Body of pancreas (tissue), 4 donors: ENCODE measurements around the gene GH1. TPM values are rescaled to one million over a fixed set of nuclear protein-coding genes. Genes with fewer than 3 reads are reported as not detected.
"Not testable (repeated sequence)": the region's sequence is repeated elsewhere in the genome, so short reads cannot be mapped to it uniquely, and the experiment has no call there.

Source experiments
- ATAC-seq: fragments of 150-250 bp; one replicate; pipeline ENCODE4 v1.9.1; 2016
- DNase-seq, 4 donors: peaks; one replicate each; pipeline ENCODE4 v3.0.0-alpha.2; 2019
- H3K27ac ChIP-seq, 4 donors: fragments of 200-600 bp; sonication (generic); 1 replicate in 3 of 4; 2 replicates in 1 of 4; pipeline versions ENCODE4 v1.5.1 to v1.6.1; 2016 to 2019; ENCODE audit warnings: mild to moderate bottlenecking in 1 of 4, mixed read lengths in 1 of 4, moderate library complexity in 1 of 4
- H3K27me3 ChIP-seq, 2 donors: fragments of 200-600 bp; sonication (generic); one replicate each; pipeline ENCODE4 v1.6.0; 2016; ENCODE audit warnings: mild to moderate bottlenecking in 1 of 2
- H3K36me3 ChIP-seq, 2 donors: fragments of 200-600 bp; sonication (generic); replicated peaks in 1 of 2; 2 replicates each; pipeline ENCODE4 v1.5.1; 2016; ENCODE audit warnings: low read depth in 2 of 2; ENCODE audit not compliant: insufficient read depth in 1 of 2
- H3K4me1 ChIP-seq: fragments of 200-600 bp; sonication (generic); one replicate; pipeline ENCODE4 v1.6.0; 2016
- H3K4me3 ChIP-seq, 2 donors: fragments of 200-600 bp; sonication (generic); 1 replicate in 1 of 2; 2 replicates in 1 of 2; pipeline ENCODE4 v1.5.1; 2016 to 2019
- H3K9me3 ChIP-seq, 3 donors: fragments of 200-600 bp; sonication (generic); 1 replicate in 2 of 3; 2 replicates in 1 of 3; pipeline ENCODE4 v1.5.1; 2016
- CTCF ChIP-seq, 7 experiments: fragments of 450-650 bp in 4 of 7; fragments of 200-600 bp in 3 of 7; sonication (generic) in 3 of 7; IDR thresholded peaks; one replicate each; pipeline ENCODE4 v1.5.1; 2016 to 2019; ENCODE audit warnings: antibody characterized with exemption in 7 of 7
- POLR2A ChIP-seq, 3 donors: fragments of 450-650 bp; IDR thresholded peaks; one replicate each; pipeline ENCODE4 v1.6.1; 2016; ENCODE audit warnings: antibody characterized with exemption in 3 of 3, mild to moderate bottlenecking in 2 of 3
- WGBS, 2 donors: methylation state at CpG; one replicate each; pipeline ENCODE4 v1.1.5; 2017; 5-methylcytosine and 5-hydroxymethylcytosine counted together
- intact Hi-C: fragments of 100-400 bp; cut with DNase I; formaldehyde crosslinking; loops from one replicate; pipeline ENCODE4 v1.15.1; 2023
- total RNA-seq, 2 donors: library from RNA; depleted of rRNA; stranded (reverse); fragments of >200 nt; gene quantifications; one replicate each; pipeline ENCODE4 v1.1.0, GENCODE V29; 2016

GH1 gene
- total RNA-seq, 2 donors from 2014 or later, result not detected

GRCh38 chr17:63928172-63928666, 9.6 kb upstream of the GH1 start:
- Histone ChIP-seq H3K4me1 (no peaks in the 10 kb centered on the region), H3K36me3 (no peaks in the 10 kb centered on the region), H3K4me3 (no peak overlapping the region), H3K27ac (no peak overlapping the region), H3K27me3 (no peaks in the 10 kb centered on the region), H3K9me3 (no peaks in the 10 kb centered on the region)
- 87 to 100% methylated on average over 2 to 10 of the region's 10 CpGs for WGBS, 2 donors
- no peak for ATAC-seq
- intact Hi-C loops, result loop anchor here (10.0 kb wide), 1 partner anchor 357 kb away; no protein-coding TSS in a partner anchor
- no peak for TF ChIP-seq CTCF (IDR thresholded peaks at IDR 0.05)
- TF ChIP-seq POLR2A (IDR thresholded peaks at IDR 0.05), result no peak
- no peak for DNase-seq

- TF ChIP-seq POLR2A (IDR thresholded peaks at IDR 0.05) (no peak), CTCF (IDR thresholded peaks at IDR 0.05) (no peak)
- Histone ChIP-seq H3K36me3 (no peaks in the 10 kb centered on the region), H3K27me3 (no peaks in the 10 kb centered on the region), H3K9me3 (no peaks in the 10 kb centered on the region), H3K27ac (no peak overlapping the region), H3K4me3 (no peak overlapping the region), H3K4me1 (no peaks in the 10 kb centered on the region)
- no peak for DNase-seq
- ATAC-seq, result no peak
- 58 to 60% methylated on average over 6 to 8 of the region's 8 CpGs for WGBS, 2 donors
- intact Hi-C loops, result loop anchor here (10.0 kb wide), 1 partner anchor 357 kb away; no protein-coding TSS in a partner anchor
Observed at GRCh38 chr17:63927464-63928171, 9.0 kb upstream of the GH1 start.

- Histone ChIP-seq H3K9me3 (no peaks in the 10 kb centered on the region), H3K27ac (no peak overlapping the region), H3K36me3 (no peaks in the 10 kb centered on the region), H3K27me3 (no peaks in the 10 kb centered on the region), H3K4me1 (no peaks in the 10 kb centered on the region), H3K4me3 (no peak overlapping the region)
- no peak for ATAC-seq
- 91% methylated on average over 2 of the region's 2 CpGs for WGBS, 2 donors
- intact Hi-C loops, result loop anchor here (10.0 kb wide), 1 partner anchor 359 kb away; no protein-coding TSS in a partner anchor
- no peak for DNase-seq
- TF ChIP-seq POLR2A (IDR thresholded peaks at IDR 0.05) (no peak), CTCF (IDR thresholded peaks at IDR 0.05) (no peak)
Observed at GRCh38 chr17:63926164-63926563, 7.5 kb upstream of the GH1 start.

GRCh38 chr17:63925615-63926014, 7.0 kb upstream of the GH1 start:
- intact Hi-C loops, result loop anchor here (10.0 kb wide), 1 partner anchor 359 kb away; no protein-coding TSS in a partner anchor
- H3K4me3 ChIP-seq, result no peak overlapping the region
- WGBS, 2 donors, result 59 to 77% methylated on average over 5 of the region's 5 CpGs
- H3K36me3 ChIP-seq, result no peaks in the 10 kb centered on the region
- no peaks in the 10 kb centered on the region for H3K9me3 ChIP-seq
- no peak overlapping the region for H3K27ac ChIP-seq
- H3K27me3 ChIP-seq, result no peaks in the 10 kb centered on the region
- DNase-seq, result no peak
- no peak for ATAC-seq
- TF ChIP-seq CTCF (IDR thresholded peaks at IDR 0.05), result no peak
- no peaks in the 10 kb centered on the region for H3K4me1 ChIP-seq

- WGBS, 2 donors, result 57 to 59% methylated on average over 9 of the region's 9 CpGs
- not testable (repeated sequence) for DNase-seq, H3K27ac ChIP-seq, H3K4me3 ChIP-seq, H3K4me1 ChIP-seq, H3K36me3 ChIP-seq, H3K27me3 ChIP-seq, H3K9me3 ChIP-seq, ATAC-seq
- intact Hi-C loops, result loop anchor here (10.0 kb wide), 1 partner anchor 362 kb away; no protein-coding TSS in a partner anchor
Observed at GRCh38 chr17:63922402-63922801, 3.8 kb upstream of the GH1 start.

GRCh38 chr17:63920779-63921178, 2.1 kb upstream of the GH1 start:
- H3K27ac ChIP-seq, H3K4me3 ChIP-seq, ATAC-seq, H3K4me1 ChIP-seq, H3K27me3 ChIP-seq, H3K9me3 ChIP-seq, H3K36me3 ChIP-seq, DNase-seq: not testable (repeated sequence)
- WGBS, 2 donors, result 66 to 77% methylated on average over 5 of the region's 5 CpGs
- intact Hi-C loops, result loop anchor here (10.0 kb wide), 1 partner anchor 364 kb away; no protein-coding TSS in a partner anchor

- intact Hi-C loops, result loop anchor here (10.0 kb wide), 1 partner anchor 365 kb away; no protein-coding TSS in a partner anchor
- ATAC-seq, result not testable (repeated sequence)
Observed at GRCh38 chr17:63920050-63920449, 1.4 kb upstream of the GH1 start.

More at GRCh38 chr17:63920050-63920449, 1.4 kb upstream of the GH1 start:
- H3K4me1 ChIP-seq, DNase-seq, H3K4me3 ChIP-seq, H3K27me3 ChIP-seq, H3K36me3 ChIP-seq, H3K9me3 ChIP-seq, H3K27ac ChIP-seq: not testable (repeated sequence)
- 82 to 87% methylated on average over 6 of the region's 6 CpGs for whole genome bisulfite sequencing, 2 donors
